Measurements from ENCODE around the gene CHAF1A. TPM values are rescaled to one million over a fixed set of nuclear protein-coding genes. Genes with fewer than 3 reads are reported as not detected.

Gene CHAF1A
- total and polyA plus RNA-seq, 2 donors (not counting 1 experiment from before 2014, with no cell fraction given): 5.9 TPM

DNA sequence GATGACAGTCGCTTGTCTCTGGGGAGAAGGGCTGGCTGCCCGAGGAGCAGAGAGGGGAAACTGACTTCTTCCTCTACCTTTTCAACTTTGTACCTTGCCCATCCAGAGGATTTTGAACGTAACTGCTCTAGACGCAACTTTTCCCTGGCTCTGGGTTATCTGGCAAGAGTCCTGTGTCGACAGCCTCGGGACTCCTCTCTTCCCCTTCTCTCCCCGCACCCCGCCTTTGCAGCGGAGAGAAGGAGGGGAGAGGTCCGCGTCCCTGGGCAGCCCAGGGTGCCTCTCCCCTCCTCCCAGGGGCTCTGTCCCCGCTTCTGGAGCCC lies 2.7 kb upstream of the CHAF1A start:
- peak overlapping the region; percentile 8 for H2AFZ ChIP-seq (ENCODE audit: low read length)
- peak overlapping the region; percentile 94 for H3K27ac ChIP-seq (ENCODE audit: insufficient read depth, low read length)
- peak overlapping the region; percentile 91 for H3K4me2 ChIP-seq (ENCODE audit: extremely low read depth, insufficient read depth, low read length)
- H3K36me3 ChIP-seq (ENCODE audit: control insufficient read depth, insufficient read depth, low read length): peaks cover 2% of the 10 kb centered on the region
- DNase-seq (ENCODE audit: low read depth in 2 of 2): peak in 1 of 2 donors; percentile 23
- H3K27me3 ChIP-seq (ENCODE audit: control insufficient read depth, insufficient read depth, low read length): no peaks in the 10 kb centered on the region
- H3K9ac ChIP-seq (ENCODE audit: insufficient read depth, low read length): peak overlapping the region; percentile 80
- H3K4me3 ChIP-seq (replicated peaks in 1 of 4; ENCODE audit: control extremely low read depth in 1 of 4, insufficient read depth in 1 of 4, low read depth in 3 of 4, low read length in 4 of 4): peak overlapping the region; percentile 60 to 97 (median 87)
- peaks cover 10% of the 10 kb centered on the region for H3K4me1 ChIP-seq (ENCODE audit: control insufficient read depth, extremely low read depth, insufficient read depth, low read length)
- H3K79me2 ChIP-seq (ENCODE audit: control insufficient read depth, insufficient read depth, low read length): peaks cover 74% of the 10 kb centered on the region
- TF ChIP-seq, protein P1, sequence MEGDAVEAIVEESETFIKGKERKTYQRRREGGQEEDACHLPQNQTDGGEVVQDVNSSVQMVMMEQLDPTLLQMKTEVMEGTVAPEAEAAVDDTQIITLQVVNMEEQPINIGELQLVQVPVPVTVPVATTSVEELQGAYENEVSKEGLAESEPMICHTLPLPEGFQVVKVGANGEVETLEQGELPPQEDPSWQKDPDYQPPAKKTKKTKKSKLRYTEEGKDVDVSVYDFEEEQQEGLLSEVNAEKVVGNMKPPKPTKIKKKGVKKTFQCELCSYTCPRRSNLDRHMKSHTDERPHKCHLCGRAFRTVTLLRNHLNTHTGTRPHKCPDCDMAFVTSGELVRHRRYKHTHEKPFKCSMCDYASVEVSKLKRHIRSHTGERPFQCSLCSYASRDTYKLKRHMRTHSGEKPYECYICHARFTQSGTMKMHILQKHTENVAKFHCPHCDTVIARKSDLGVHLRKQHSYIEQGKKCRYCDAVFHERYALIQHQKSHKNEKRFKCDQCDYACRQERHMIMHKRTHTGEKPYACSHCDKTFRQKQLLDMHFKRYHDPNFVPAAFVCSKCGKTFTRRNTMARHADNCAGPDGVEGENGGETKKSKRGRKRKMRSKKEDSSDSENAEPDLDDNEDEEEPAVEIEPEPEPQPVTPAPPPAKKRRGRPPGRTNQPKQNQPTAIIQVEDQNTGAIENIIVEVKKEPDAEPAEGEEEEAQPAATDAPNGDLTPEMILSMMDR (conservative IDR thresholded peaks at IDR 0.05 in 1 of 2, IDR thresholded peaks at IDR 0.05 in 1 of 2; ENCODE audit: low read depth in 1 of 2, low read length in 2 of 2): no peak
- no peak for TF ChIP-seq EZH2 (IDR thresholded peaks at IDR 0.05; ENCODE audit: low read length, missing control alignments)
- no peaks in the 10 kb centered on the region for H3K9me3 ChIP-seq (ENCODE audit: control insufficient read depth, insufficient read depth, low read depth, low read length)
- H4K20me1 ChIP-seq (ENCODE audit: control insufficient read depth, extremely low read depth, insufficient read depth, low read length): no peaks in the 10 kb centered on the region

DNA sequence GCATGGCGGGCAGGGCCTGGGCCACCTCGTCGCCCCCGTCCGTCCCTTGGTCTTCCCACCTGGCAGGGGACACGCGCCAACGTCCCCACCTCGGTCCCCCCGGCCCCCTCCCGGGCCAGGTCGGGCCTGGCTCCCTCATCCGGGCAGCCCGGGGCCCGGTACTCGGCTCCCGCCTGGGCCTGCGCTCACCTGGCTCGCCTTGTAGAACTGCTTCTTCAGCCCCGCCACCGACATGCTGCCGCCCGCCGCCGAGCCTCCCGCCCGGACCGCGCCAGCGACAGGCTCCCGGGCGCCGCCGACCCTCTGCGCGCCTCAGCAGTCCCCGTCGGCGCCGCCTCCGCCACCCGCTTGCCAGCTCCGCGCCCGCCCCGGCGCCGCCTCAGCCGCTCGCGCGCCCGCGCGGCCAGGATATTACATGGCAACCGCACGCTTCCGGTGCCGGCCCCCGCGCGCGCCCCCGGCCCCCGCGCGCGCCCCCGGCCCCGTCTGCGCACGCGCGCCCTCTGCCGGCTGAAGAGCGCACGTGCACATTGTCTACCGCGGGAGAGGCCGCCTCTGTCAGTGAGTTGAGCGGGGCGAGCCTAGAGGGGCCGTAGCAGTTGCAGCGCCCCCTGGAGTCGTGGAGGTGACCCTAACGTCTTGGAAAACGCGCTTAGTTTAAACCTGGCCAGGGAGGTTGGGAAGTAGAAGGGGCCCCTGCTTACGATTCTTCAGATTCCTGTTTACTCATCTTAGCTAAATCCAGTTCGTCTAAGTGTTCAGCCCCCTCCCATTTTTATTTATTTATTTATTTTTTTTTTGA lies 2.1 kb upstream of the CHAF1A start, which contains the start of gene SH3GL1:
TSS of gene SH3GL1 (minus strand) at position 413 of the 802 bp plus-strand sequence. CDS start at position 234, 179 bp downstream.
- peaks cover under 1% of the 10 kb centered on the region for H3K36me3 ChIP-seq (ENCODE audit: control insufficient read depth, insufficient read depth, low read length)
- H3K79me2 ChIP-seq (ENCODE audit: control insufficient read depth, insufficient read depth, low read length): peaks cover 74% of the 10 kb centered on the region
- H3K9ac ChIP-seq (ENCODE audit: insufficient read depth, low read length): peak within 1 kb of the TSS; percentile 80
- peak within 1 kb of the TSS; percentile 94 for H3K27ac ChIP-seq (ENCODE audit: insufficient read depth, low read length)
- no peaks in the 10 kb centered on the region for H3K9me3 ChIP-seq (ENCODE audit: control insufficient read depth, insufficient read depth, low read depth, low read length)
- TF ChIP-seq, protein P1 (conservative IDR thresholded peaks at IDR 0.05 in 1 of 2, IDR thresholded peaks at IDR 0.05 in 1 of 2; ENCODE audit: low read depth in 1 of 2, low read length in 2 of 2): peak; percentile 78 to 84
- TF ChIP-seq EZH2 (IDR thresholded peaks at IDR 0.05; ENCODE audit: low read length, missing control alignments): no peak
- H3K27me3 ChIP-seq (ENCODE audit: control insufficient read depth, insufficient read depth, low read length): no peaks in the 10 kb centered on the region
- peak within 1 kb of the TSS; percentile 21 for H2AFZ ChIP-seq (ENCODE audit: low read length)
- peak within 1 kb of the TSS; percentile 91 for H3K4me2 ChIP-seq (ENCODE audit: extremely low read depth, insufficient read depth, low read length)
- H3K4me1 ChIP-seq (ENCODE audit: control insufficient read depth, extremely low read depth, insufficient read depth, low read length): peaks cover 10% of the 10 kb centered on the region
- peak; percentile 83 to 93 for DNase-seq (ENCODE audit: low read depth in 2 of 2)
- peak within 1 kb of the TSS; percentile 60 to 97 (median 87) for H3K4me3 ChIP-seq (replicated peaks in 1 of 4; ENCODE audit: control extremely low read depth in 1 of 4, insufficient read depth in 1 of 4, low read depth in 3 of 4, low read length in 4 of 4)
- H4K20me1 ChIP-seq (ENCODE audit: control insufficient read depth, extremely low read depth, insufficient read depth, low read length): no peaks in the 10 kb centered on the region

DNA sequence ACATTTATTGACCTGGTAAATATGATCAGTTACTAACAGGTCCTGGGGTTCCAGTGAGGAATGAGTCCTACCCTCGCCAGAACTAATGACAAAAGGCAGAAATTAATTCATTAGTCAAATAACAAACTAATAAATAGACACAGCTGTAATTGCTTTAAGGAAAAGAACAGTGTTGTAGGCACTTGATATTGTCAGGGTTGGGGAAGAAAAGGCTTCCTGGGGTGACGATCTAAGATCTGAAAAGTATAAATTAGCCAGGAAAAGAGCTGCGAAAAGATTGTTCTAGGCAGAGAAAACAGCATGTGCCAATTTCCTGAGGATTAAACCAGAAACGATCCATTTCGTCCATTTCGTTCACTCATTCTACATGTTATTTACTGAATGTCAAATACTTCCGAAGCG lies 670 bp upstream of the CHAF1A start:
- peaks cover 10% of the 10 kb centered on the region for H3K4me1 ChIP-seq (ENCODE audit: control insufficient read depth, extremely low read depth, insufficient read depth, low read length)
- H3K36me3 ChIP-seq (ENCODE audit: control insufficient read depth, insufficient read depth, low read length): no peaks in the 10 kb centered on the region
- H3K27me3 ChIP-seq (ENCODE audit: control insufficient read depth, insufficient read depth, low read length): no peaks in the 10 kb centered on the region
- no peaks in the 10 kb centered on the region for H3K9me3 ChIP-seq (ENCODE audit: control insufficient read depth, insufficient read depth, low read depth, low read length)
- peak overlapping the region; percentile 17 for H2AFZ ChIP-seq (ENCODE audit: low read length)
- H4K20me1 ChIP-seq (ENCODE audit: control insufficient read depth, extremely low read depth, insufficient read depth, low read length): no peaks in the 10 kb centered on the region
- TF ChIP-seq, protein P1 (conservative IDR thresholded peaks at IDR 0.05 in 1 of 2, IDR thresholded peaks at IDR 0.05 in 1 of 2; ENCODE audit: low read depth in 1 of 2, low read length in 2 of 2): no peak
- no peak for TF ChIP-seq EZH2 (IDR thresholded peaks at IDR 0.05; ENCODE audit: low read length, missing control alignments)
- H3K27ac ChIP-seq (ENCODE audit: insufficient read depth, low read length): peak overlapping the region; percentile 83
- peak overlapping the region; percentile 11 to 81 (median 41) for H3K4me3 ChIP-seq (replicated peaks in 1 of 4; ENCODE audit: control extremely low read depth in 1 of 4, insufficient read depth in 1 of 4, low read depth in 3 of 4, low read length in 4 of 4)
- peaks cover 73% of the 10 kb centered on the region for H3K79me2 ChIP-seq (ENCODE audit: control insufficient read depth, insufficient read depth, low read length)
- H3K9ac ChIP-seq (ENCODE audit: insufficient read depth, low read length): peak overlapping the region; percentile 33
- H3K4me2 ChIP-seq (ENCODE audit: extremely low read depth, insufficient read depth, low read length): peak overlapping the region; percentile 88
- no peak for DNase-seq (ENCODE audit: low read depth in 2 of 2)
